Left kidney (tissue), 2 donors: Measurements from ENCODE around the gene RNF157. TPM values are rescaled to one million over a fixed set of nuclear protein-coding genes. Genes with fewer than 3 reads are reported as not detected.
"Not testable (repeated sequence)": the region's sequence is repeated elsewhere in the genome, so short reads cannot be mapped to it uniquely, and the experiment has no call there.

Source experiments
- DNase-seq: peaks from one replicate; pipeline ENCODE4 v3.0.0-alpha.2; 2013
- polyA plus RNA-seq: library from polyadenylated mRNA; unstranded; fragments of 120-200 nt; gene quantifications from one replicate; pipeline ENCODE4 v1.2.1, GENCODE V29; 2013; ENCODE audit not compliant: insufficient read length

Gene RNF157
- polyA plus RNA-seq, 1 donor = 28.7 TPM

DNA sequence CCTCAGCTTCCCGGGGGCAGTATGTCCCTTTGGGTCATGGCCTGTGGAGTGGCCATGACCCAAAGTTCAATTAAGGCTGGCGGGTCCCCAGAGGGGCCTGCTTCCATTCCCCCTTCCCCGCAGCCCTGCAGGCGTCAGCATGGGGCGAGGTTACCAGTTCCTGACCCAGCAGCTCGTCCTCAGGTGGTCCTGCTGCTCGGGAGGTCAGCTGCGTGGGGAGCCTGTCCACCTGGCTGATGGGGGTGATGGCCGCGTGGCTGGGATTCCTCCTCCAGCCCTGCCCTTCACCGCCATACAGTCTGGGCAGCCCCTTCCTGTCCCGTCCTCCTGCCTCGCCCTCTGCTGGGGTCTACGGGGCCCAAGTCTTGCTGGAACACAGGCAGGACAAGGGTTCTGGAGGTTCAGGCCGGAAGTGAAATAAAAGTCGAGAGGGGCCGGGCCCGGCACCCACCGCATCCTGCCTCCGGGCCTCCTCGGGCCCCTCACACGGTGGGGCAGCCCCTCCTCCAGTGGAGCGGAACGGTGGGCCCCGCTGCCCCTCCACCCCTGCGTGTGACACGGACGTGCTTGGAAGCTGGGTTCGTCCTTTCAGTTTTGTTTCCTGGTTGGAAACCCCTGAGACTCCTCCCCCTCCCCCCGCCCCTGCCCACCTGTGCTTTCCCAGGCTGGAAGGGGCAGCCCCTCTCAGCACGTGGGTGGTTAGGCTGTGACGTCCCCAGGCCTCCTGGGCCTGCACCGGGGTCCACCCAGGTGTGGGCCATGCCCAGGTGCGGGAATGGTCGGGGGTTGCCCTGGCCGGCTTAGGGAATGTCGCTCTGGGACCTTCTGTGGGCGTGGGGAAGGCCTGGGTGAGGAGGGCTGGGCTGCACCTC, 31.6 kb upstream of the RNF157 start:
- DNase-seq = no peak

DNA sequence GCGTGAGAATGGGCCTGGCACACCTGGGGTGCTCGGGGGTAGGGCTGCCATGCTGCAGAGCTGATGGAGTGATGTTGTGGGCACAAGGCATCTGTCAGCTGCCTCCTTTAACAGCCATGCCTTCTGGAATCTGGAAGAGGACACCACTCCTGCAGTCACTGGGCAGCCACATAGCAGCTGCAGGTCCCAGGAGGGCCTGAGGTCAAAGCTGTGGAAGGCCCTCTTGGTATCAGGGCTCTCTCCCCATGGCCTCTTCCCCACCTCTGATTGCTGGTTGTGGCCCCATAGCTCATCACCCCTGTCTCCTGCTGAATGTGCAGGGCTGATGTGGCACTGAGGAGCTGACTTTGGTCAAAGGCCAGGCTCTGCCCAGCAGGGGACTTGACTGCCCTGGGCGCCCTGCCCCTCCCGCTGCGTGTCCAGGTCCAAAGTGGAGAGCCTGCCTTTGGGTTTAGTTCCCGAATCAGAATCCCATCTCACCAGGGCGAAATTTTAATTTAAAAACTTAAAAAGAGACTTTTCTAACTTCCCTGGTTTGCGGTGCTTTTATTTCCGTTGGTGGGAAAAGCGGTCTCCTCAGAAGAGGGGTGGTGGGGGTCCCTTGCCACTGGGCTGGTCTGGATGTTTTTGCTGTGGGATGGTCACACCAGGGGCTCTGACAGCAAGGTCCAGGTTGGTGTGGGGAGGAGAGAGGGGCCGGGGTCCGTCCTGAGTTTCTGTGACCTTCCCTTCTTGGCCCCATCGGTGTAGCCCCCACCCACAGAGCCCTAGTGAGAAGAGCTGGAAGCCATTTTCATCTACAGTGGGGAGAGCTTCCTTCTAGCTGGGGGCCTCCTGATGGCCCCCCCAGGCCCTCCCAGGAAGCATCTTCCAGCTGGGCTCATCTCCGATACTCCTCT, 30.7 kb upstream of the RNF157 start:
- no peak for DNase-seq

DNA sequence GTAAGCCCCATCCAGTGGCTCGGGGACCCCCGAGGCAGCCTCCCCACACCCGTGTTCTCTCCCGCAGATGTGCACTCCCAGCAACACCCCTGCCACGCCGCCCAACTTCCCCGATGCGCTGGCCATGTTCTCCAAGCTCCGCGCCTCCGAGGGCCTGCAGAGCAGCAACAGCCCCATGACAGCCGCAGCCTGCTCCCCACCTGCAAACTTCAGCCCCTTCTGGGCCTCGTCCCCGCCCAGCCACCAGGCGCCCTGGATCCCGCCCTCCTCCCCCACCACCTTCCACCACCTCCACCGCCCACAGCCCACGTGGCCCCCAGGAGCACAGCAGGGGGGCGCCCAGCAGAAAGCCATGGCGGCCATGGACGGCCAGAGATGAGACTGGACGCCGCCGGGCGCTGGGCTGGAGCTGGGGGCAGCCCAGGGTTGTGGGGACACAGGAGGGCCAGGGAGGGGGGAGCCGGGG, 29.9 kb upstream of the RNF157 start:
- no peak for DNase-seq

DNA sequence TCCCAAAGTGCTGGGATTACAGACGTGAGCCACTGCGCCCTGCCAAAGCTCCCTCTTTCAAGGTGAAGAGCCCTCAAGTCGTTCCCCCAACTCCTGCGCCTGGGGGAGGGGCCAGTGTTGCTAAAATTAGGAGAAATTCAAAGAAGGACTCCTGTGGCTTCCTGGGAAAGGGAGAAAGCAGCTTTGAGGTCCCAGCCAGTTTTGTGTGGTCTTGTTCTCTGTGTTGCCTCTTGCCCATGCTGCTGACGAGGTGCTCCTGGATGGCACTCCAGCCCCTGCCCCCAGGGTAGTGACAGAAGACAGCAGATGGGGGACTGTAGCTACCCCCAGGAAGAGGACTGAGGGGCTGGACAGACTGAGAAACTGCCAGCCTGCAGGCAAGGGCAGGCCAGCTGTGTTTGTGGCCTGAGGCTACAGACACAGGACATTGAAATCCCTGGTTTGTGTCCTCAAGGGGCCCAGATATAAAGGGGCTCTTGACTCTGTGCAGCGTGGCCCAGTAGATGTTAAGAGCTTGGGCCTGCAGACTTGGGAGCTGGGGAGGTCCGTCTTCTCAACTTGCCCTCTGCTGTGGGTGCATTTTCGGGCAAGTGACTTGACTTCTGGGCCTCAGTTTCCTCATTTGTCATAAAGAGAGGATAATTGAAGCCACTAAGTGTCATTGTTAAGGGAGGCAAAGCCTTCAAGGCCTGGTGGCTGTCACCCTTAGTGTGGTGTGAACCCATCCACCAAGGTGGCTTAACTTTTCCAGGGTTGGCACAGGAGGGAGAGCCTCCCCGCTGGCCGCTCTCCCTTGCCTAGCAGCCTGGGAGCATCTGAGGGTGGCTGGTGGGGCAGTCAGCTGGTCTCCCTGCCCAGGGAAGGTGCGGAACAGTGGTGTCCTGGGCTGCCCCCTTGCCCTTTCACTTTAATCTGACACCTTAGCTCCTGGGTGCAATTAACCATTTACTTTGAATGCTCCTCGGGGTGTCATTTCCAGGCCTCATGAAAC, 29.0 kb upstream of the RNF157 start:
- DNase-seq = no peak

DNA sequence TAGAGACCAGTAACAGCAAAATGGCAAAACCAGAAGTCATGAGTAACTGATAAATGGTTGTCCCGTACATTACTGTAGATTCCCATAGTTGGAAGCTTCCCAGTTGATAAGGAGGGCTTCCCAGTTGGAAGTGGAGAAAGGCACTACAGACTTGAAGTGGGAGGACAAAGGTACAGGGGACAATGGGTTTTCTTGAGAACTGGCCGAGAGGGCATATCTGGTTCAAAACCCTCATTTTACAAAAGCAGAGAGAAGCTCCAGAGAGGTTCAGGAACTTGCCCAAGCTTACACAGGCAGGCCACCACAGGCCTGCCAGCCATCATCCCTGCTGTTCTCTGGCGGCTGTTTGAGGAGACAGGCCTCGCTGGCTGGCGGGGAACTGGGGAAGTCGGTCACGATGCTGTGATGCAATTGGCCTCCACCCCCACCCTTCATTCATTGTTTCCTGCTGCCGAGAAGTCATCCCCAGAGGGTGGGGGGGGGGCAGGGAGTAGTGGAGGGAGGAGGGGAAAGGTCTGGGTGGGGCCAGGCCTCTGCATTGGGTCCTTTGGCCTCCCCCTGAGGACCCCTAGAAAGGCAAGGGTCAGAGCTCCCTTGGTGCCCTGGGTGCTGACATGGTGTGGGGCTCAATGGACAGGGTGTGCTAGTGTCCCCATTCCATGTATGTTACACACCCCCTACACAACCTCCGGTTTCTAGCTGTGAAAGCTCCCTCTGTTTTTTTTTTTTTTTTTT, 27.9 kb upstream of the RNF157 start:
- no peak for DNase-seq

DNA sequence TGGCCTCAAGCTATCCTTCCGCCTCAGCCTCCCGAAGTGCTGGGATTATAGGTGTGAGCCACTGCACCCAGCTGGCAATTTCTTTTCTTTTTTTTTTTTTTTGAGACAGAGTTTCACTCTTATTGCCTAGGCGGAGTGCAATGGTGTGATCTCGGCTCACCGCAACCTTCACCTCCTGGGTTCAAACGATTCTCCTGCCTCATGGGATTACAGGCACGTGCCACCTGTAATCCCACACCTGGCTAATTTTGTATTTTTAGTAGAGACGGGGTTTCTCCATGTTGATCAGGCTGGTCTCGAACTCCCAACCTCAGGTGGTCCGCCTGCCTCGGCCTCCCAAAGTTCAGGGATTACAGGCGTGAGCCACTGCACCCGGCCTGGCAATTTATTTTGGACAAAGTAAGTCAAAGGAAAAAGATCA, 27.3 kb upstream of the RNF157 start:
- not testable (repeated sequence) for DNase-seq

DNA sequence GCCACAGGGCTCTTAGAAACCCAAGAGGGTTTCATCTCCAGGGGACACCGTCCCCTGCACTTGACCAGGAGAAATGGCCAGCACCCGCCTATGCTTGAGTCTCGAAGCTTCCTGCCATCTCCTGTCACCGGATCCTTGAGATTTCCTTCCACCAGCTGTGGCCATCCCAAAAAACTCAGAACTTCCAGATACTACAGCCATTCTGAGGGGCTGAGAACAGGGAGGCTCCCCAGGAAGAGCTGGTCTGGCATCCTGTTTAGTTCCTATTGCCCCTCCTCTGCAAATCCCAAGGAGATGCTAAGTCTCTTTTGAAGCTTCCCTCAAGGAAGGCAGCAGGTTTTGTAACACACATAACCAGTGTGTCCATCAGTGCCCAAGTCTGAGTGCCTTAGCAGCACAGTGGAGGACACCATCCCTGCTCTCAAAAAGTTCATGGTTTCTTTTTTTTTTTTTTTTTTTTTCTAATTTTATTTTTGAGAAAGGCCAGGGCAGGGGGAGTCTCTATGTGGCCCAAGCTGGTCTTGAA, 26.8 kb upstream of the RNF157 start:
- DNase-seq = no peak

DNA sequence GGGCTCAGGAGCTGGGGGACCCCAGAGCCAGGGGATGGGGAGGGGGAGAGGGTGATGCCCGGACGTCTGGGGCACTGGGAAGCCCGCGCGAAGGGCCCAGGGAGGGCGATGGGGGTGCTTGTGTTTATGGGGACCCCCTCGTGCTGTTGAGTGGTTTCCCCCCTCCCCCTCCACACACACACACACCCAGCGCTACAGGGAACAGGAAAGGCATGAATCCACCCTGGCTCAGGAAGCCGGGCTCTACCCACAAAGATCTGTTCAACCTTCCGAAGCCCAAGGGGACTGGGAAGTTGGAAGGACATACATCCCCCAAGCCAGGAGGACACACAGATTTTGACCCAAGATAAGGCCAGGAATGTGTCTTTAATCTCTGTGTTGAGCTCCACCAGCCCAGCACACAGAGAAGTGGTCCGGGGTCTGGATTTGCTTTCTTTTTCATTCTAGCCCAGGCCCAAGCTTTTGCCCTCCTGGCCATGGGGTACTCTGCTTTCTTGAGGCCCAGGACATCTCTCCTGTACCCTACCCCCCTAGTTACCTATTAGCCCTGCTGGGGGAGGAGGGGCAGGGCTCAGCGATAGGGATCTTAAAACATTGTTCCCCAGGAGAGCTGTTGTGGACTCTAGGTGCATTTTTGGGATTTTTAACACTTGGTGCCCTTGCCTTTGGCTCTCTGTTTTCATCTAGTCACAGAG, 26.1 kb upstream of the RNF157 start:
- DNase-seq = no peak

DNA sequence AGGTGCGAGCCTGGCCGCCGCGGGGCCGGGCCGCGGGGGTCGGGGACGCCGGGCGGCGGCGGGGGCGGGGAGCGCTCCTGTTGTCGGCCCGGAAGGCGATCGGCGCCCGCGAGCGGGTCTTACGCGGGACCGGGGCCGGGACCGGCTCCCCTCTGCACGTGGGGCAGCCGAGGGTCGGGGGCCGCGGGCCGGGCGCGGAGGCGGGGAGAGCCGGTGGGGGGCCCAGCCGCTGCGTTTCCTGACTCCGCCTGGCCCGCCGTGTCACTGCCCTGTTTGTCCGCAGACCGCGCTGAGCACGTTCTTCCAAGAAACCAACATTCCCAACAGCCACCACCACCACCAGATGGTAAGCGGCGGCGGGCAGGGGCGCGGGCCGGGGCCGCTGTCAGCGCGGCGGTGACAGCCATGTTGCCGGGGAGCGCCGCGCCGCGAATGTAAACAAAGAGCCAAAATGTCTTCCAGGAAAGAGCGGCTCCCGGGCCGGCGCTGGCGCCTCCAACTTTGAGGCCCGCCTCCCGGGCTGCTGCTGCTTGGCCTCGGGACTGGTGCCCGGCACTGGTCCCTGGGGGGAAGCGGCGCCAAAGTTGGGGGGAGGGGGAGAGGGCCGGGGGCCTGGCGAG, 25.4 kb upstream of the RNF157 start:
- DNase-seq = no peak

DNA sequence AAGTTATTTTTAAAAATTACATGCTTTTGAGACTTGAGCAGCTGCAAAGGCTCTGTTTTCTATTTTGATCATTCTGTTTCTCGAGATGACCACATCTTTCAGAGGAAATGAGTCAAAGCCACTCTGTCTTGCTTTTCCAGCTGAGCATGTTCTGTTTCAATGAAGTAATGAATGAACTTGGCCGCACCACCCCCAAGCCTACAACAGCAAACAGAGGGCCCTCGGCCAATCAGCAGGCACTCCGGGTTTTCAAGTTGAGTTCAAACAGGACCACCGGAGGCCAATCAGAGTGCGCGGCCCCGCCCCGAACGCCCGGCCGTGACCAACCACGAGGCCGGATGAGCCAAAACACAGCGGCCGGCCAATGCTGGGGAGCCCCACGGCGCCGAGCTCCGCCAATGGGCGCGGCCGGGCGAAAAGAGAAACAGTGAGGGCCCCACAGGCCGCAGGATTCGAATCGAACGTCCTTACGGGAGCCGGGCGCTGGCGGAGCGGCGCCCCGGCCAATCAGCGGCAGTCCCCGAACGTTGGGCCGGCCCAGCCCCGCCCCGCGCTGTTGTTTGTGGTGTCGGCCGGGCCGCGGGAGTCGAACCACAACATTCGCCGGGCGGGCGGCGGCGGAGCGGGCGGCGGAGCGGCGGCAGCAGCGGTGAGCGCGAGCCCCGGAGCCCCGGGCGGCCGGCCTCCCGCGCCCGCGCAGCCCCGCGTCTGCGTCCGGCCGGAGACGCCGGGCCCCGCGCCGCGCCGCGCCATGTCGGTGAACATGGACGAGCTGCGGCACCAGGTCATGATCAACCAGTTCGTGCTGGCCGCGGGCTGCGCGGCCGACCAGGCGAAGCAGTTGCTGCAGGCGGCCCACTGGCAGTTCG, 24.7 kb upstream of the RNF157 start, which contains the start of gene UBALD2:
Gene UBALD2 (plus strand): TSS at position 594 of the 869 bp plus-strand sequence. CDS start 158 bp downstream, at position 752.
- DNase-seq = peak; percentile 98

DNA sequence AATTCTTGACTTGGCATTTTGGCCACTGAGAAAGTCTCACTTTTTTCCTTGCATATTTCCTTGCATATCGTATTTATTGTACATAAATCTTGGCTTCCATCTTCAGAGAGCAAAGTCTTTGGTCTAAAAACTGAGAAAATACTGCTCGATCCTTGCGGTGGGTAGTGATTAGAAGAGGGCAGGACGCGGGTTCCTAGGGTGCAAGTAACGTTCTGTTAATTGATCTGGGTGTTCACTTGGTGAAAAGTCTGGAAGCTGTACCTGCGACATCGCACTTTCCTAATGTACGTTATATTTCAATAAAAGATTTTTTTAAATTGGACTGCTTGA, 24.1 kb upstream of the RNF157 start:
- DNase-seq = no peak

DNA sequence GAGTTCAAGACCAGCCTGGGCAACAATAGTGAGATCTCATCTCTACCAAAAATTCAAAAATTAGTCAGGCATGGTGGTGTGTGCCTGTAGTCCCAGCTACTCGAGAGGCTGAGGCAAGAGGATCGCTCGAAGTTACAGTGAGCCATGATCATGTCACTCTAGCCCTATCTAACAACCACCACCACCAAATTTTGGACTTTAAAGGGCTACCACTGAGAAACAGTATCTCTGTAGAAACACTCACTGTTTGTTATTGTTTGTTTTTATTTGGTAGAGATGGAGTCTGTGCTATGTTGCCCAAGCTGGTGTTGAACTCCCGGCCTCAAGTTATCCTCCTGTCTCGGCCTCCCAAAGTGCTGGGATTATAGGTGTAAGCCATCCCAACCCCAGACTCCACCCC, 23.6 kb upstream of the RNF157 start:
- DNase-seq = no peak

DNA sequence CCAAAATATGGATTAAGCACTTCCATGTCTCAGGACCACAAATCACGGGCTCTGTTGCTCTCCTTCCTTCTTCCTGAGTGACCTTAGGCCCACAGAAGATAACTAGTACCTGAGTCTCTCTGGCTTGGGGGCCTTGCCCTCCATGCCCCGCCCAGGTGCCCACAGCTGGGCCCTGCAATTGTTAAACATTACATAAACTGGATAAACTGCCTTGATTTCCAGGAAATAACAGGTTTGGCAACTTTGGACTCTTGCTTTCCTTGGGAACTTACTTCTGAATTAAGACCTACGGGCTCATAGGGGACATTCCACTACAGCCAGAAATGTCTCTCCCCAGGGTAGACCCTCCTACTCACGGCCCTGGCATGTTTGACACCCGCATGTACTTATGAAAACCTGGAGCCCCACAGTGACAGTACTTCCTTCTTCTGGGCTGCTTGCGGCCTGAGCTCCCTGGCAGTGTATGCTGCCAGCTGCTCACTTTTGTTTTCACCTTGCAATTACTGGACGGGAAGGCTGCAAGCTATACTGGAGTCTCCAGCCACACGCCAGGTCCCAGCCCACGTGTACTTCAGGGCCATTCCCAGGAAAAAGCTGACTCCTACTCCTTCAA, 22.5 kb upstream of the RNF157 start:
- no peak for DNase-seq

DNA sequence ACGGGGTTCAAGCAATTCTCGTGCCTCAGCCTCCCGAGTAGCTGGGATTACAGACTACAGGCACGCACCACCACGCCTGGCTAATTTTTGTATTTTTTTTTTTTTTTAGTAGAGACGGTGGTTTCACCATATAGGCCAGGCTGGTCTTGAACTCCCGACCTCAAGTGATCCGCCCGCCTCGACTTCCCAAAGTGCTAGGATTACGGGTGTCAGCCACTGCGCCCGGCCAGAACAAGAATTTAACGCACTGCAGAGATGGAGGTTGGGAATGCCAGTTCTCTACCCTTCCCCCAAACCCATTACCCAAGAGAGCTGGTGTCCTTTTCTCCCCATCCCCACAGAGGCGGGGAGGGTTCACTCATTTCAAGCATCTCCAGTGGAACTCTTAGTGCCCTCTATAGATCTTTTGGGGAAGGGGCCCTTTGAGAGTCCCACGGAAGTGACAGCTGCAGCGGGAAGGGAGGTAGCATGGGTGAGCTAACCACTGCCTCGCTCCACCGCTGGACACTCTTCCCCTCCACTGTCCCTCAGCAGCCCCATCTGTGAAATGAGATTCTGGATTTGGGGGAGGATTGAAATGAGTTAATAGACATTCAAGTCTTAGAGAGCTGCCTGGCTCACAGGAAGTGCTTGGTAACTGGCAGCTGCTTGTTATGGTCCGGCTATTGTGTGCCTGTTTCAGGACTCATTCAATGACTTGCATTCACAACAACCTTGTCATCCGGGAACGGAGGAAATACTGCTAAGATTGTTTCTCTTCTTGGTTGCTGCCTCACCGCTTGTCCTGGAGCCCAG, 21.3 kb upstream of the RNF157 start:
- no peak for DNase-seq

DNA sequence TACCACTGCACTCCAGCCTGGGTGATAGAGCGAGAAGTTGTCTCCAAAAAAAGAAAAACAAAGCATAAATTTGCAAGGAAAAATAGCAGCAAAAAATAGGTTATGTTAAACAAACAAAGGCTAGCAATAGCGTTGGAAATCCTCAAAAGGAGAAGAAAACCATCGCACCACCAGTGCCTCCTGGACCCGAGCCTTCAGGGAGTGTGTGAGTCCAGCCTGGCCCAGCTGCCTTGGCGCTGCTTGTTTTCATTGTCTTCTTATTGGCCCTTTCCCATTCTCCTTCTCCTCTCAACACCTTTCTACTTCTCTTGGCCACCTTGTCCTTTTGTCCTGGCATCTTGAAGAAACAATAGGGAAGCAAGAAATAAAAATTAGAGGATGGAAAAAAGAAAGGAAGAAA, 20.4 kb upstream of the RNF157 start:
- no peak for DNase-seq

DNA sequence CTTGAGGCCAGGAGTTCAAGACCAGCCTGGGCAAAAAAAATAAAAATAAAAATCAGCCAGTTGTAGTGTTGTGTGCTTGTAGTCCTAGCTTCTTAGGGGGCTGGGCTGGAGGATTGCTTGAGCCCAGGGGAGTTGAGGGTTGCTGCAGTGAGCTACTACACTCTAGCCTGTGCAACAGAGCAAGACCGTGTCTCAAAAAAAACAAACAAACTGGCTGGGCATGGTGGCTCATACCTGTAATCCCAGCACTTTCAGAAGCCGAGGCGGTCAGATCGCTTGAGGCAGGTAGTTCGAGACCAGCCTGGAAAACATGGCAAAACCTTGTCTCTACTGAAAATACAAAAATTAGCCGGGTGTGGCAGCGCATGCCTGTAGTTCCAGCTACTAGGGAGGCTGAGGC, 19.9 kb upstream of the RNF157 start:
- no peak for DNase-seq

DNA sequence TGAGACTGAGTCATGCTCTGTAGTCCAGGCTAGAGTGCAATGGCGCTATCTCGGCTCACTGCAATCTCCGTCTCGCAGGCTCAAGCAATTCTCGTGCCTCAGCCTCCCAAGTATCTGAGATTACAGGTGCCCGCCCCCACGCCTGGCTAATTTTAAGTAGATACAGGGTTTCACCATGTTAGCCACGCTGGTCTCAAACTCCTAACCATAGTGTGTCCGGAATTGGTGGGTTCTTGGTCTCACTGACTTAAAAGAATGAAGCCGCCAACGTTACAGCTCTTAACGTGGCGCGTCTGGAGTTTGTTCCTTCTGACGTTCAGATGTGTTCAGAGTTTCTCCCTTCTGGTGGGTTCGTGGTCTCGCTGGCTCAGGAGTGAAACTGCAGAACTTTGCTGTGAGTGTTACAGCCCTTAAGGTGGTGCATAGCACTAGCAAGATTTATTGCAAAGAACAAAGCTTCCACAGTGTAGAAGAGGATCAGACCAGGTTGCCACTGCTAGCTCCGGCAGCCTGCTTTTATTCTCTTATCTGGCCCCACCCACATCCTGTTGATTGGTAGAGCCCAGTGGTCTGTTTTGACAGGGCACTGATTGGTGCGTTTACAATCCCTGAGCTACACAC, 16.2 kb upstream of the RNF157 start:
- not testable (repeated sequence) for DNase-seq
